ENCODE measurements around the gene ZC3H10.

DNA sequence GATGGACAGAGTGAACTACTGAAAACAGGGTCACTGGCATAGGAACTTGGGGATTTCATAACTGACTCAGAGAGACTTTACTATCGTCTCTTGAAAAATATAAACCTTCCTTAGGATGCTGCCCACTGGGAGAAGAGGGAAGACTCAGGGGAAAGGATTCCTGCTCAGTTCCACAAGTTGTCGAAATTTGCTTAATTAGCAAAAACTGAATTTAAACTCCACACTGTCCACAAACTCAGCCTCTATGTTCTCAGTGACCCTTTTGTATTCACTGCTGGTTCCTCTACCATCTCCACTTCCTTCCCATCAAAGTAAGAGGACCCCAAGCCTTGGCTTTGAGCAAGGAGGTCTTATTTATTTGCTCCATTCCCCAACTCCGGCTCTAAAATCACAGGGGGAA, 27.2 kb downstream of the ZC3H10 start:
- TF ChIP-seq POLR2AphosphoS5 (IDR thresholded peaks at IDR 0.05; ENCODE audit: insufficient read depth in 1 of 2, low read depth in 1 of 2) = no peak
- no peak for TF ChIP-seq POLR2A (IDR thresholded peaks at IDR 0.05)

All from vagina (tissue), 2 donors.